ENCODE data around the gene TLE7. TPM values are rescaled to one million over a fixed set of nuclear protein-coding genes. Genes with fewer than 3 reads are reported as not detected.

The TLE7 gene
- total RNA-seq, 4 donors from 2014 or later: not detected

DNA sequence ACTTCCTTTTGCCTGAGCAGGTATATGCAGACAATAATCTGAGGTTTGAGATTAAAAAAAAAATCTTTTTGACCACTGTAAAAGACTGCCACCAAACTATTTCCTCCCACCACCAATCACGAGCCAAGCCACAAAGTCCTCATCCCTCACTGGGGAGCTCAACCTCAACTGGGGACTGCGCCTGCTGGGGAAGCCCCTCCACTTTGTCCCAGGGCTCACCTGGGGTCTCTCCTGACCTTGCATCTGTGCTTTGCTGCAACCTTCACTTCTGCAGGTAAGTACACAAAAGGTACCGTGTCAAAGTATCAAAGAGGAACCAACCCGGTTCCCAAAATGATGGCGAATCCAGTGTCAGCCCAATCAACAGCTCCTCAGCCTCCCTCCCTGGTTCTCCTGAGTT lies 35.5 kb downstream of the TLE7 start:
- H3K4me1 ChIP-seq: no peaks in the 10 kb centered on the region
- peaks cover 0 to 55% (median 0%) of the 10 kb centered on the region in 4 donors for H3K27me3 ChIP-seq
- H3K9me3 ChIP-seq: peaks cover 0 to 8% (median 0%) of the 10 kb centered on the region in 4 donors
- no peaks in the 10 kb centered on the region for H3K36me3 ChIP-seq
- no peak overlapping the region for H3K27ac ChIP-seq (replicated peaks in 1 of 4)
- H3K4me3 ChIP-seq: no peak overlapping the region
- DNase-seq (ENCODE audit: extremely low spot score): no peak
- intact Hi-C loops (cut with DNase I): no loop called here
- no peak for TF ChIP-seq POLR2A (IDR thresholded peaks at IDR 0.05; ENCODE audit: low read depth)
- no peak for TF ChIP-seq POLR2AphosphoS5 (IDR thresholded peaks at IDR 0.05)
- no peak for TF ChIP-seq EP300 (IDR thresholded peaks at IDR 0.05)
- TF ChIP-seq, protein P1, sequence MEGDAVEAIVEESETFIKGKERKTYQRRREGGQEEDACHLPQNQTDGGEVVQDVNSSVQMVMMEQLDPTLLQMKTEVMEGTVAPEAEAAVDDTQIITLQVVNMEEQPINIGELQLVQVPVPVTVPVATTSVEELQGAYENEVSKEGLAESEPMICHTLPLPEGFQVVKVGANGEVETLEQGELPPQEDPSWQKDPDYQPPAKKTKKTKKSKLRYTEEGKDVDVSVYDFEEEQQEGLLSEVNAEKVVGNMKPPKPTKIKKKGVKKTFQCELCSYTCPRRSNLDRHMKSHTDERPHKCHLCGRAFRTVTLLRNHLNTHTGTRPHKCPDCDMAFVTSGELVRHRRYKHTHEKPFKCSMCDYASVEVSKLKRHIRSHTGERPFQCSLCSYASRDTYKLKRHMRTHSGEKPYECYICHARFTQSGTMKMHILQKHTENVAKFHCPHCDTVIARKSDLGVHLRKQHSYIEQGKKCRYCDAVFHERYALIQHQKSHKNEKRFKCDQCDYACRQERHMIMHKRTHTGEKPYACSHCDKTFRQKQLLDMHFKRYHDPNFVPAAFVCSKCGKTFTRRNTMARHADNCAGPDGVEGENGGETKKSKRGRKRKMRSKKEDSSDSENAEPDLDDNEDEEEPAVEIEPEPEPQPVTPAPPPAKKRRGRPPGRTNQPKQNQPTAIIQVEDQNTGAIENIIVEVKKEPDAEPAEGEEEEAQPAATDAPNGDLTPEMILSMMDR (IDR thresholded peaks at IDR 0.05): no peak
- WGBS: 85% methylated on average over 2 of the region's 5 CpGs

DNA sequence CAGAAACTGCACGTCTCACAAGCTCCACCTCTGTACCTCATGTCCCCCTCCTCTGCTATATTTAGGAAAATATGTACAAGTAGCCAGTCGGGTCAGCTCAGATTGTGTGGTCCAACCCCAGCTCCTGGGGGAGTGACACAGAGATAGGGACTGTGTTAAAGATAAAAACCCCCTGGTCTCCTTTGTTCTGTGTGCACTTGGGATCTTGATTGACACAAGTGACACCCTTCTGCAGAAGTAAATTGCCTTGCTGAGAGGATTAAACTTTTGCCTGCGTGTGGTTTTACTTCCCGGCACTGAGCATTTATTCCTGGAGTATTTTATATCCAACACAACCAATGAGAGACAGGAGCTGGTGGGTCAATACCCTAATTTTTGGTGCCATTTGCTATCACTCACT lies 37.5 kb downstream of the TLE7 start:
- no peak overlapping the region for H3K27ac ChIP-seq (replicated peaks in 1 of 4)
- DNase-seq (ENCODE audit: extremely low spot score): no peak
- H3K9me3 ChIP-seq: peaks cover 0 to 8% (median 0%) of the 10 kb centered on the region in 4 donors
- 73% methylated on average over 4 of the region's 4 CpGs for WGBS
- no peak for TF ChIP-seq EP300 (IDR thresholded peaks at IDR 0.05)
- TF ChIP-seq, protein P1 (IDR thresholded peaks at IDR 0.05): no peak
- TF ChIP-seq POLR2AphosphoS5 (IDR thresholded peaks at IDR 0.05): no peak
- TF ChIP-seq POLR2A (IDR thresholded peaks at IDR 0.05; ENCODE audit: low read depth): no peak
- H3K4me3 ChIP-seq: no peak overlapping the region
- H3K4me1 ChIP-seq: no peaks in the 10 kb centered on the region
- H3K27me3 ChIP-seq: peaks cover 0 to 41% (median 0%) of the 10 kb centered on the region in 4 donors
- H3K36me3 ChIP-seq: no peaks in the 10 kb centered on the region
- intact Hi-C loops (cut with DNase I): no loop called here

DNA sequence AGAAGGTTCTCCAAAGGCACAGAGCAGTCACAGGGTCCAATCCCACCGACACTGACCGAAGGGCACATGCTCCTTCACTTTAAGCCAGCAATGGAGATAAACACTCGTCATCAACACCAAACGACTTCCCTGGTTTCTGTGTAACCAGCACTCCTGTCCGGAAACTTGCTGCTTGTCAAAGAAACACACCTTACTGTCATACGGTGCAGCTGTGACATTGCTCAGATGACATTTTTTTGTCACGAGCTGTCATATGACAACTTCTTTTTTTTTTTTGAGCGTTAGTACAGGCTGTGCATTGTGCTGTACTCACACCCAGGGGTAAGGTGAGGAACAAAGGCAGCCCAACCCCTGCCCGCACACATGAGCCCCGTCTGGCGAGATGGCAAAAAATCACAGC lies 39.2 kb downstream of the TLE7 start:
- Histone ChIP-seq H3K27me3 (peaks cover 0 to 33% (median 0%) of the 10 kb centered on the region in 4 donors), H3K36me3 (no peaks in the 10 kb centered on the region), H3K4me3 (no peak overlapping the region), H3K27ac (replicated peaks in 1 of 4) (no peak overlapping the region), H3K4me1 (no peaks in the 10 kb centered on the region), H3K9me3 (peaks cover 0 to 8% (median 0%) of the 10 kb centered on the region in 4 donors)
- intact Hi-C loops (cut with DNase I): no loop called here
- no peak for DNase-seq (ENCODE audit: extremely low spot score)
- TF ChIP-seq POLR2A (IDR thresholded peaks at IDR 0.05; ENCODE audit: low read depth) (no peak), EP300 (IDR thresholded peaks at IDR 0.05) (no peak), POLR2AphosphoS5 (IDR thresholded peaks at IDR 0.05) (no peak)
- TF ChIP-seq, protein P1 (IDR thresholded peaks at IDR 0.05): no peak
- WGBS: 68% methylated on average over 11 of the region's 11 CpGs

DNA sequence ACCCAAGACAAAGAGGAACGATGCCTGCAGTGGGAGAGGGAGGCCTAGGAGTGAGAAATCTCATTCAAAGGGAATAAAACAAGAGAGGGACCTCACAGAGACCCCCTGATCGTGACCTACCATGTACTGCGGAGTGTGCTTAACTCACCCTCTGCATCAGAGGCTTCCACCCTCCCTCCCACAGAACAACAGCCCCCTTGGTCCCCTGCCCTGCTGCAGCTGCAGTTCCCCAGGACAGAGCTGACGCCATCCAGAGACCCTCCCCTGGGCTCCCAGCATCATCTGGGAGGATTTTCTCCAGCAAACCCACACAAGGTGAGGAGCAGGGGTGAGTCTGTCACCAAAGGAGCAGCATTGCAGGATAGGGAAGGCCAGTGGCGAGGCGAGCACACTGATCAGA lies 39.8 kb downstream of the TLE7 start:
- Histone ChIP-seq H3K27me3 (peaks cover 0 to 39% (median 0%) of the 10 kb centered on the region in 4 donors), H3K4me1 (no peaks in the 10 kb centered on the region), H3K36me3 (no peaks in the 10 kb centered on the region), H3K9me3 (peaks cover 0 to 8% (median 0%) of the 10 kb centered on the region in 4 donors), H3K27ac (replicated peaks in 1 of 4) (no peak overlapping the region), H3K4me3 (no peak overlapping the region)
- 76% methylated on average over 6 of the region's 6 CpGs for WGBS
- TF ChIP-seq, protein P1 (IDR thresholded peaks at IDR 0.05): no peak
- TF ChIP-seq POLR2AphosphoS5 (IDR thresholded peaks at IDR 0.05) (no peak), POLR2A (IDR thresholded peaks at IDR 0.05; ENCODE audit: low read depth) (no peak), EP300 (IDR thresholded peaks at IDR 0.05) (no peak)
- no peak for DNase-seq (ENCODE audit: extremely low spot score)
- intact Hi-C loops (cut with DNase I): no loop called here

Data from esophagus muscularis mucosa (tissue), 4 donors.